PC-3 (cell line): ENCODE results near the gene SPATC1L.

ENCODE experiments used
- EZH2phosphoT487 ChIP-seq: fragments of 300-600 bp; sonication (generic); IDR thresholded peaks from 2 replicates; pipeline ENCODE4 v1.6.1; 2018; ENCODE audit warnings: mild to moderate bottlenecking, antibody characterized with exemption, low read length, borderline replicate concordance
- TF ChIP-seq, protein P1 (sequence below): fragments of 300-600 bp; sonication (generic); conservative IDR thresholded peaks from 2 replicates; pipeline ENCODE4 v1.5.1; 2017; ENCODE audit warnings: antibody characterized with exemption, low read depth, mild to moderate bottlenecking, low read length

DNA sequence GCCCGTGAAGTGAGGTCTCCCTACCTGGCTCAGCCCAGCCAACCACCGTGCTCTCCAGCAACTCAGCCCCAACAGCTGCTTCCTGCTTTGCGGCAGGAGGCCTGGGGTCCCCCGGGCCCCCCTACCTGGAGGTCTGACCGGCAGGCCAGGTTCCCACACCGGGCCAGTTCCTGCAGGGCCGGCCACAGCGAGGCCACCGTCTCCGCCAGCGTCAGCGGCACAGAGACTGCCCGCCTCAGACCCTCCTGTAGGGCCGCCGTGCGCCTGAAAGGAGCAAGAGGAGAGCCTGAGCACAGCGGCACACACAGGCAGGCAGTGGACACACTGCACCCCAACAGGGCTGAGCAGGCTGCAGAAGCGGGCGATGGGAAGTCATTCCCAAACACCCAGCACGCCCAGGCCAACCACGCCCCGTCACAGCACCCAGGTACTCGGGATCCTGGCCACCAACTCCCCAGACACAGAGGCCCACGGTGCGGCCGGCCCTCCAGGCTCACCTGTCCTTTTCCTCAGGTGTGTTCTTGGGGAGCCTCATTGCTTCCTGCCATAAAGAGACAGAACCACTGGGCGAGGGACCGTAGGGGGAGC lies 45.8 kb downstream of the SPATC1L start:
- TF ChIP-seq, protein P1, sequence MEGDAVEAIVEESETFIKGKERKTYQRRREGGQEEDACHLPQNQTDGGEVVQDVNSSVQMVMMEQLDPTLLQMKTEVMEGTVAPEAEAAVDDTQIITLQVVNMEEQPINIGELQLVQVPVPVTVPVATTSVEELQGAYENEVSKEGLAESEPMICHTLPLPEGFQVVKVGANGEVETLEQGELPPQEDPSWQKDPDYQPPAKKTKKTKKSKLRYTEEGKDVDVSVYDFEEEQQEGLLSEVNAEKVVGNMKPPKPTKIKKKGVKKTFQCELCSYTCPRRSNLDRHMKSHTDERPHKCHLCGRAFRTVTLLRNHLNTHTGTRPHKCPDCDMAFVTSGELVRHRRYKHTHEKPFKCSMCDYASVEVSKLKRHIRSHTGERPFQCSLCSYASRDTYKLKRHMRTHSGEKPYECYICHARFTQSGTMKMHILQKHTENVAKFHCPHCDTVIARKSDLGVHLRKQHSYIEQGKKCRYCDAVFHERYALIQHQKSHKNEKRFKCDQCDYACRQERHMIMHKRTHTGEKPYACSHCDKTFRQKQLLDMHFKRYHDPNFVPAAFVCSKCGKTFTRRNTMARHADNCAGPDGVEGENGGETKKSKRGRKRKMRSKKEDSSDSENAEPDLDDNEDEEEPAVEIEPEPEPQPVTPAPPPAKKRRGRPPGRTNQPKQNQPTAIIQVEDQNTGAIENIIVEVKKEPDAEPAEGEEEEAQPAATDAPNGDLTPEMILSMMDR, result no peak
- no peak for TF ChIP-seq EZH2phosphoT487
